ENCODE results near the gene LTF.

Gene LTF

DNA sequence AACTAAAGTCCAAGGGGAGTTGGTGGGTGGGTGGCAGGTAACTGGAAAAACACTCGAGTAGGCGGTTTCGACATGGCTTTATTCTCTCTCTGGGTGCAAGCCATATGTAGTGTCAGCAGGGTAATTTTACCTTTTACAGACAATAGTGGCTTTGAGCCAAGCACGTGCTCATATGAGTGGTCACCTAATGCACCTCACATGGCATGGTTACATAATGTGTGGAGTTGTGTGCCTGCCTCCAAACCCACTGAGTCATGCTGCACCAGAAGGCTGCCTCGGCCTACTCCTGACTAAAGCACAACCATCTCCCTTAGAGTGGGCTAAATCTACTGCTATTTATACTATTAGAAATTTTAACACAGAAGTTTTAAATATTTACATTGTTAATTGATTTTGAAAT, 41.1 kb downstream of the LTF start:
- TF ChIP-seq EZH2phosphoT487 (IDR thresholded peaks at IDR 0.05; ENCODE audit: borderline replicate concordance, low read length), result no peak
- TF ChIP-seq, protein P1, sequence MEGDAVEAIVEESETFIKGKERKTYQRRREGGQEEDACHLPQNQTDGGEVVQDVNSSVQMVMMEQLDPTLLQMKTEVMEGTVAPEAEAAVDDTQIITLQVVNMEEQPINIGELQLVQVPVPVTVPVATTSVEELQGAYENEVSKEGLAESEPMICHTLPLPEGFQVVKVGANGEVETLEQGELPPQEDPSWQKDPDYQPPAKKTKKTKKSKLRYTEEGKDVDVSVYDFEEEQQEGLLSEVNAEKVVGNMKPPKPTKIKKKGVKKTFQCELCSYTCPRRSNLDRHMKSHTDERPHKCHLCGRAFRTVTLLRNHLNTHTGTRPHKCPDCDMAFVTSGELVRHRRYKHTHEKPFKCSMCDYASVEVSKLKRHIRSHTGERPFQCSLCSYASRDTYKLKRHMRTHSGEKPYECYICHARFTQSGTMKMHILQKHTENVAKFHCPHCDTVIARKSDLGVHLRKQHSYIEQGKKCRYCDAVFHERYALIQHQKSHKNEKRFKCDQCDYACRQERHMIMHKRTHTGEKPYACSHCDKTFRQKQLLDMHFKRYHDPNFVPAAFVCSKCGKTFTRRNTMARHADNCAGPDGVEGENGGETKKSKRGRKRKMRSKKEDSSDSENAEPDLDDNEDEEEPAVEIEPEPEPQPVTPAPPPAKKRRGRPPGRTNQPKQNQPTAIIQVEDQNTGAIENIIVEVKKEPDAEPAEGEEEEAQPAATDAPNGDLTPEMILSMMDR (IDR thresholded peaks at IDR 0.05; ENCODE audit: low read depth, low read length, poor library complexity, severe bottlenecking), result no peak
- Histone ChIP-seq H3F3A (ENCODE audit: control insufficient read depth, insufficient read depth) (no peaks in the 10 kb centered on the region), H3K27me3 (ENCODE audit: control insufficient read depth, low read length) (peaks cover 3% of the 10 kb centered on the region; the same call in 1 of the 2 replicates), H3K4me3 (ENCODE audit: low read length) (no peak overlapping the region), H3K4me1 (ENCODE audit: control insufficient read depth, low read length) (no peaks in the 10 kb centered on the region), H3K9me2 (replicated peaks; ENCODE audit: control insufficient read depth, low read length) (no peaks in the 10 kb centered on the region), H4K20me1 (ENCODE audit: control insufficient read depth, insufficient read depth, low read depth, low read length) (no peaks in the 10 kb centered on the region), H3K4me2 (ENCODE audit: low read length) (no peak overlapping the region), H3K36me3 (ENCODE audit: control insufficient read depth, low read length) (no peaks in the 10 kb centered on the region), H3K9me3 (ENCODE audit: control insufficient read depth, insufficient read depth, low read length) (no peaks in the 10 kb centered on the region), H3K79me2 (ENCODE audit: control insufficient read depth, low read length) (no peaks in the 10 kb centered on the region), H3K27ac (ENCODE audit: low read depth, low read length) (no peak overlapping the region)

DNA sequence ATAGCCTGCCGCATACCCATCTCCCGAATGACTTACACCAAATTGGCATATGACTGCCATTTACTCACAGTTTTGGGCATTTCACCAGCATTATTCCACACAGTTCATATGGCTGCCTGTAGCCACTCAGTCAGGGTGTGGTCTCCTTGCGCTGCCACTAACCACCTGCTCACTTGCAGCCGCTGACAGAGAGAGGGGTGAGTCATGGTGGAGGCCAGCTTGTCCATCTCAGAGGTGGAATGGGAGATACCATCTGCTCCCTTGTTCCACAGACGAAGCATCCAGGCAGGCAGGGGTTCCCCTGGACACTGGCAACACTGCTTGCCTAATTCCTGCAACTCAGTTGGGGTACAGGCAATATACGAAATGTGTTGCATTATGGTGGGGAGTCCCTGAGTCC, 42.1 kb downstream of the LTF start:
- H3K4me2 ChIP-seq (ENCODE audit: low read length), result no peak overlapping the region
- H3K36me3 ChIP-seq (ENCODE audit: control insufficient read depth, low read length), result no peaks in the 10 kb centered on the region
- H4K20me1 ChIP-seq (ENCODE audit: control insufficient read depth, insufficient read depth, low read depth, low read length), result no peaks in the 10 kb centered on the region
- TF ChIP-seq, protein P1 (IDR thresholded peaks at IDR 0.05; ENCODE audit: low read depth, low read length, poor library complexity, severe bottlenecking), result no peak
- no peak for TF ChIP-seq EZH2phosphoT487 (IDR thresholded peaks at IDR 0.05; ENCODE audit: borderline replicate concordance, low read length)
- H3K4me3 ChIP-seq (ENCODE audit: low read length), result no peak overlapping the region
- H3K27me3 ChIP-seq (ENCODE audit: control insufficient read depth, low read length), result peaks cover 3% of the 10 kb centered on the region; the same call in 1 of the 2 replicates
- H3K4me1 ChIP-seq (ENCODE audit: control insufficient read depth, low read length), result no peaks in the 10 kb centered on the region
- H3K9me3 ChIP-seq (ENCODE audit: control insufficient read depth, insufficient read depth, low read length), result no peaks in the 10 kb centered on the region
- H3K27ac ChIP-seq (ENCODE audit: low read depth, low read length), result no peak overlapping the region
- H3F3A ChIP-seq (ENCODE audit: control insufficient read depth, insufficient read depth), result no peaks in the 10 kb centered on the region
- no peaks in the 10 kb centered on the region for H3K9me2 ChIP-seq (replicated peaks; ENCODE audit: control insufficient read depth, low read length)
- H3K79me2 ChIP-seq (ENCODE audit: control insufficient read depth, low read length), result no peaks in the 10 kb centered on the region

DNA sequence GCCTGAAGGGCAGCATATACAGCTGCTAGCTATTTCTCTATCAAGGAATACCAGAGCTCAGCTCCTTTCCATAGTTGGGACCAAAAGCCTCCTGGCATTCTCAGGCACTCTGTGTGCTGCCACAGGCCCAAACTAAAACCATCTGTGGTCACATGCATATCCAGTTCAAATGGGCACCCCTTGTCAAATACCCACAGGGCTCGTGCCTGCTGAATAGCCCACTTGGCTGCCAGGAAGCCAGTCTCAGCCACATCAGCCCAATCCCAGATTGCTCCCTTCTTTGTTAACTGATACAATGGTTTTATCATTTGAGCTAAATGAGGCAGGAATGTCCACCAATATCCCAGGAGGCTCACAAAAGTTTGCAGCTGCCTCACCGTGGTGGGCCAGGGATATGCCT, 43.8 kb downstream of the LTF start:
- Histone ChIP-seq H3K9me2 (replicated peaks; ENCODE audit: control insufficient read depth, low read length) (no peaks in the 10 kb centered on the region), H4K20me1 (ENCODE audit: control insufficient read depth, insufficient read depth, low read depth, low read length) (no peaks in the 10 kb centered on the region), H3K4me2 (ENCODE audit: low read length) (no peak overlapping the region), H3K27me3 (ENCODE audit: control insufficient read depth, low read length) (peaks cover 3% of the 10 kb centered on the region; the same call in 1 of the 2 replicates), H3K27ac (ENCODE audit: low read depth, low read length) (no peak overlapping the region), H3K4me3 (ENCODE audit: low read length) (no peak overlapping the region), H3K36me3 (ENCODE audit: control insufficient read depth, low read length) (no peaks in the 10 kb centered on the region), H3K79me2 (ENCODE audit: control insufficient read depth, low read length) (no peaks in the 10 kb centered on the region), H3K4me1 (ENCODE audit: control insufficient read depth, low read length) (no peaks in the 10 kb centered on the region), H3K9me3 (ENCODE audit: control insufficient read depth, insufficient read depth, low read length) (no peaks in the 10 kb centered on the region), H3F3A (ENCODE audit: control insufficient read depth, insufficient read depth) (no peaks in the 10 kb centered on the region)
- no peak for TF ChIP-seq EZH2phosphoT487 (IDR thresholded peaks at IDR 0.05; ENCODE audit: borderline replicate concordance, low read length)
- TF ChIP-seq, protein P1 (IDR thresholded peaks at IDR 0.05; ENCODE audit: low read depth, low read length, poor library complexity, severe bottlenecking), result no peak
